Ectodermal cell (in vitro differentiated cells): ENCODE measurements around the gene SLC38A9.
"Not testable (repeated sequence)": the region's sequence is repeated elsewhere in the genome, so short reads cannot be mapped to it uniquely, and the experiment has no call there.

ENCODE experiments used
- H3K27ac ChIP-seq: 2 replicates; pipeline ENCODE4 v1.7.0; 2013; ENCODE audit warnings: mild to moderate bottlenecking, low read depth, low read length; ENCODE audit not compliant: insufficient read depth, poor library complexity, severe bottlenecking
- H3K27me3 ChIP-seq: 2 replicates; pipeline ENCODE4 v1.7.0; 2013; ENCODE audit warnings: mild to moderate bottlenecking, low read length; ENCODE audit not compliant: insufficient read depth, control insufficient read depth, poor library complexity, severe bottlenecking
- H3K36me3 ChIP-seq: one replicate; pipeline ENCODE4 v1.7.0; 2013; ENCODE audit warnings: low read length; ENCODE audit not compliant: control insufficient read depth, insufficient read depth
- H3K4me1 ChIP-seq: one replicate; pipeline ENCODE4 v1.7.0; 2013; ENCODE audit warnings: low read length; ENCODE audit not compliant: control insufficient read depth, insufficient read depth
- H3K4me3 ChIP-seq: 2 replicates; pipeline ENCODE4 v1.7.0; 2013; ENCODE audit warnings: low read depth, low read length, control low read depth; ENCODE audit not compliant: insufficient read depth
- H3K9me3 ChIP-seq: 2 replicates; pipeline ENCODE4 v1.7.0; 2013; ENCODE audit warnings: mild to moderate bottlenecking, low read length, moderate library complexity; ENCODE audit not compliant: control insufficient read depth
- WGBS, 2 experiments: methylation state at CpG; one replicate each; pipeline ENCODE4 v1.1.7; 2013; ENCODE audit warnings: missing lambda C conversion rate in 2 of 2; 5-methylcytosine and 5-hydroxymethylcytosine counted together

The SLC38A9 gene

DNA sequence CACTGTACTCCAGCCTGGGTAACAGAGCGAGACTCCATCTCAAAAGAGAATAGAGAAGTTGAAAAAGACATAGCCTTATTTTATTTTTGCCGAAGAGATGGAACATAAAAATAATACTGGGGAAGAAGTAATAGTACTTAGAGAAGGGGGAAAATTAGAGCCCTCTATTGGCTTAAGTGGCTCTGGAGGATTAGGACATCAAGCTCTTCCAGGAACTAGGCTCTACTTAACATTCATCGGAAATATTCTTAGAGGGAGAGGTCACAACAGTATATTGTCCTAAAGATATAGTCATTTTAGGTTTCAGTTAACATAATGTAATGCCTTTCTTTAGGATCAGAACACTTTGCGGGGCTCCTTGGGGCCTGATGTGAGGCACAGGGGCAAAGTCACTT, 91.4 kb downstream of the SLC38A9 start:
- no peak overlapping the region for H3K4me3 ChIP-seq
- peaks cover 4% of the 10 kb centered on the region for H3K4me1 ChIP-seq
- no peaks in the 10 kb centered on the region for H3K27me3 ChIP-seq
- no peaks in the 10 kb centered on the region for H3K36me3 ChIP-seq
- no peak overlapping the region for H3K27ac ChIP-seq
- WGBS, 2 experiments, result 86 to 95% methylated on average over 4 of the region's 4 CpGs
- no peaks in the 10 kb centered on the region for H3K9me3 ChIP-seq

DNA sequence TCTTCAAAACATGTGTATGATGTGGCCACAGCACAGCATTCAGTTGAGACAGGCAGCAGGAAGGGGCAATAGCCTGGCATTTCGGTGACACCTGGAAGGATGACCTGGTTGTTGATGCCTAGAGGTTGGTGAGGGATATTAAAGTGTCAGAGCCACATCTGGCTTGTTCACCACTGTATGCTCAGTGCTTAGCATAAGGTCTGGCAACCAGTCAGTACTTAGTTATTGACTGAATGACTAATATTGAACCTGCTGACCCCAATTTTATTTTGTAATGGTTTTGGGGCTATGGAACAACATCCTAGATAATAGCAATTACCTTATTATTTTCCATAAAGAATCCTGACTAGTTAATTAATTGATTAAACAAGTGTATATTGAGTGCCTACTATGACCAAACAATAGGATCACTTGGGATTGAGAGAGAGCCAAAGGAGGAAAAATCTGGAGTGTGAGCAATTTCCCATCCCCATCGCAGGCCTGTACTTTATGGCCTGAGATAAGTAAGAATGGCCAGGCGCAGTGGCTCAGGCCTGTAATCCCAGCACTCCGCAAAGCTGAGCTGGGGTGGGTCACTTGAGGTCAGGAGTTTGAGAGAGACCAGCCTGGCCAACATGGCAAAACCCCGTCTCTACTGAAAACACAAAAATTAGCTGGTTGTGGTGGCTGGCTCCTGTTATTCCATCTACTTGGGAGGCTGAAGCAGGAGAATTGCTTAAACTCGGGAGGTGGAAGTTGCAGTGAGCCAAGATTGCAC, 91.9 kb downstream of the SLC38A9 start:
- WGBS, 2 experiments, result 89 to 95% methylated on average over 6 of the region's 6 CpGs
- Histone ChIP-seq H3K9me3 (no peaks in the 10 kb centered on the region), H3K27me3 (no peaks in the 10 kb centered on the region), H3K4me1 (no peaks in the 10 kb centered on the region), H3K27ac (no peak overlapping the region), H3K36me3 (no peaks in the 10 kb centered on the region), H3K4me3 (no peak overlapping the region)

DNA sequence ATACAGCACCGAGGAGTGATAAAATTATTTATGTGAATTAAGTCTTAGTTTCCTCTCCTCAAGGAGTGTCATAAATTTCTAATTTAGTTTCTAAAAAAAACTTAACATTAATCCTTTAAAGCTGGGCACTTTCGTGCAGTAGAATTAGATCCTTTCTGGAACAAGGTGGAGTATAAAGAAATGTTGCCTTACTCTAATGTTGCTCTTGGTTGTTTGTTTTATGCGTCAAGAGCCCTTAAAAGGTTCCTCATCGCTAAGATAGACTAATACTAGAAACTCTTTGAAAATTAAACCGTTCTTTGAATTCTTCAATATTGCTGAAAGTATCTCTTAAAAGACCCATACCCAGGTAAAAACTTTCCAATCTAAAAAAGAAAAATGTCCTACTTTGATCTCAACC, 93.8 kb downstream of the SLC38A9 start:
- Histone ChIP-seq H3K27ac (no peak overlapping the region), H3K9me3 (no peaks in the 10 kb centered on the region), H3K27me3 (no peaks in the 10 kb centered on the region), H3K36me3 (no peaks in the 10 kb centered on the region), H3K4me1 (no peaks in the 10 kb centered on the region), H3K4me3 (no peak overlapping the region)
- 85 to 90% methylated on average over 4 of the region's 5 CpGs for WGBS, 2 experiments

DNA sequence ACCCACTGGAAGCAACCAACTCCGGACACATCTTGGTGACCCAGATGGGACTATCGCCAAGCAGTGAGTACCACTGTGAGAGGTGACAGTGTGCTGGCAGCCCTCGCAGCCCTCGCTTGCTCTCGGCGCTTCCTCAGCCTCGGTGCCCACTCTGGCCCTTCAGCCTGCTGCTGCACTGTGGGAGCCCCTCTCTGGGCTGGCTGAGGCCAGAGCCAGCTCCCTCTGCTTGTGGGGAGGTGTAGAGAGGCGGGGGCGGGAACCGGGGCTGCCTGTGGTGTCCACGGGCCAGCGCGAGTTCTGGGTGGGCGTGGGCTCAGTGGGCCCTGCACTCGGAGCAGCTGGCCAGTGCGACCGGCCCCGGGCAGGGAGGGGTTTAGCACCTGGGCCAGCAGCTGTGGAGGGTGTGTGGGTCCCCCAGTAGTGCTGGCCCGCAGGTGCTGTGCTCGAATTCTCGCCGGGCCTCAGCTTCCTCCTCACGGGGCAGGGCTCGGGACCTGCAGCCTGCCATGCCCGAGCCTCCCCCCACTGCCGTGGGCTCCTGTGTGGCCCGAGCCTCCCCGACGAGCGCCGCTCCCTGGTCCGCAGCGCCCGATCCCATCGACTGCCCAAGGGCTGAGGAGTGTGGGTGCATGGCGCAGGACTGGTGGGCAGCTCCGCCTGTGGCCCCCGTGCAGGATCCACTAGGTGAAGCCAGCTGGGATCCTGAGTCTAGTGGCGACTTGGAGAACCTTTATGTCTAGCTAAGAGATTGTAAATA, 98.8 kb downstream of the SLC38A9 start:
- Histone ChIP-seq H3K27me3 (no peaks in the 10 kb centered on the region), H3K4me3 (no peak overlapping the region), H3K4me1 (no peaks in the 10 kb centered on the region), H3K36me3 (no peaks in the 10 kb centered on the region), H3K9me3 (no peaks in the 10 kb centered on the region), H3K27ac (no peak overlapping the region)
- 94 to 95% methylated on average over 39 of the region's 39 CpGs for WGBS, 2 experiments

DNA sequence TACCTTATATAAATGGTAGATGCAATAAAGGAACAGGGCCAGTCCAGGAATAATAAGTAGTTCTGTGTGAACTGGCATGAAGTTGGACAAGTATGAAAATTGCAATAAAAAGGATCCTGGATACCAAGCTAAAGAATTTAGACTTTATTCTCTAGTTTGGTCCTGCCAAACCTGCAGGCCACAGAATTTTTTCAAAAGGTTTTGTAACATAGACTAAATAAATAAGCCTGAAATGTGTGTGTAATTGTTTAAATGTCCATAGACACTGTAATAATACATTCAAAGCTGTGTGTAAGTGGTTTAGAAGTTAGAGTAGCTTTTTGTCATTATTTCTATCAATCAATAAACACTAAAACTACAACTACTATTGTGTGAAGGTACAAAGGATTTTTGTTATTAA, 101.6 kb downstream of the SLC38A9 start:
- Histone ChIP-seq H3K27me3 (no peaks in the 10 kb centered on the region), H3K4me3 (no peak overlapping the region), H3K27ac (no peak overlapping the region), H3K4me1 (no peaks in the 10 kb centered on the region), H3K36me3 (no peaks in the 10 kb centered on the region), H3K9me3 (no peaks in the 10 kb centered on the region)

DNA sequence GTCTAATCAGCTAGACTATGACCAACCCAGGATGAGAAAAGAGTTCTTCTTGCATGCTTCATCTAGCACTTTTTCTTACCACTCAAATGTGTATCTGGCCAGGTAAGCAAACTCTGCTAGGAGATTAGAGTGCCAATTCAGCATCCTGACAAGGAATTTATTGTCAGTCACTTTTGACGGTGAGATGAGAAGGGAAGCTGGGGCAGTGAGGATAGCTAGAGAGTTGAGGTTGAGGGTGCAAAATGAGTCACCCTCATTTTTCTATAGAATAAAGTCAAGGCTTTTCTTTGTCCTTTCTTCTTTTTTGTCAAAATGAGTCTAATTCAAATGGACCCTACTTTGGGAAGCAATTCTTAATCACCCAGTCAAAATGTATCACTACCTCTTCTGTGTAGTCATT, 102.7 kb downstream of the SLC38A9 start:
- no peaks in the 10 kb centered on the region for H3K9me3 ChIP-seq
- no peaks in the 10 kb centered on the region for H3K27me3 ChIP-seq
- H3K4me1 ChIP-seq, result no peaks in the 10 kb centered on the region
- no peak overlapping the region for H3K27ac ChIP-seq
- H3K4me3 ChIP-seq, result no peak overlapping the region
- 71 to 88% methylated on average over 1 of the region's 1 CpG for WGBS, 2 experiments
- no peaks in the 10 kb centered on the region for H3K36me3 ChIP-seq

DNA sequence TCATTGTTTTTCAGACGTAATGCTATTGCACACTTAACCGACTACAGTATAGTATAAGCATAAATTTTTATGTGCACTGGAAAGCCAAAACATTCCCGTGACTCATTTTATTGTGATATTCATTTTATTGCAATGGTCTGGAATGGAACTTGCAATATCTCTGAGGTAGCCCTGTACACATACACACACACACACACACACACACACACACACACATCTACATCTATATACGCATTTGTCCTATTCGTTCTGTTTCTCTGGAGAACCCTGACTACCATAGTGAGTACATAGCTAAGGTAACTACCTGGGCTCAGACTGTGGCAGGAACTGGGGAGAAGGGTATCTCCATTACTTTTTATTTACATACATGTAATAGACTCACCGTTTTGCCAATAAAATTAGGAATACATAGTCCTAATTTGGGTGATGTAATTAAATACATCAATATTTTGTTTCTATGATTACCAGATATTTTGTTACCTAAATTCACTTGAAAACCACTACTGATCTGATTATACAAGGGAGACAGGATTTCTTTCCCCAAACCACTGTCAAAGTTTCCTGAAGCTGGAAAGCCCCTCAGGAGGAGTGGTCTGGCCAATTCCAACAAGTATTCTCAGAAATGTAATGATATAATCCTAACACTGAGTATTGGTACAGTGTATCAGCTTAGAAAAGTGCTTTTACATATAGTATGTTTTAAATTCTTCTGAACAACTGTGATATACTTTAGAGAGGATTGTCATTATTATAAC, 103.4 kb downstream of the SLC38A9 start:
- Histone ChIP-seq H3K4me1 (no peaks in the 10 kb centered on the region), H3K9me3 (no peaks in the 10 kb centered on the region), H3K27me3 (no peaks in the 10 kb centered on the region), H3K4me3 (no peak overlapping the region), H3K36me3 (no peaks in the 10 kb centered on the region), H3K27ac (no peak overlapping the region)
- WGBS, 2 experiments, result 69 to 90% methylated on average over 3 to 4 of the region's 6 CpGs

DNA sequence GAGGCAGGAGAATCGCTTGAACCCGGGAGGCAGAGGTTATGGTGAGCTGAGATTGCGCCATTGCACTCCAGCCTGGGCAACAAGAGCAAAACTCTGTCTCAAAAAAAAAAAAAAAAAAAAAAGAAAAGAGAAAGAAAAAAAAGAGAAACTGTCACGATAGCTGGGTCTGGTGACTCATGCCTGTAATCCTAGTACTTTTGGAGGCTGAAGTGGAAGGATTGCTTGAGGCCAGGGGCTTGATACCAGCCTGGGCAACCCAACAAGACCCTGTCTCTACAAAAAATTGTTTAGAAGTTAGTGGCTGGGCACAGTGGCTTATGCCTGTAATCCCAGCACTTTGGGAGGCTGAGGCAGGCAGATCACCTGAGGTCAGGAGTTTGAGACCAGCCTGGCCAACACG, 104.8 kb downstream of the SLC38A9 start:
- H3K27me3 ChIP-seq, H3K4me1 ChIP-seq, H3K36me3 ChIP-seq, H3K27ac ChIP-seq, H3K4me3 ChIP-seq, H3K9me3 ChIP-seq: not testable (repeated sequence)
- 71 to 73% methylated on average over 5 of the region's 5 CpGs for WGBS, 2 experiments

DNA sequence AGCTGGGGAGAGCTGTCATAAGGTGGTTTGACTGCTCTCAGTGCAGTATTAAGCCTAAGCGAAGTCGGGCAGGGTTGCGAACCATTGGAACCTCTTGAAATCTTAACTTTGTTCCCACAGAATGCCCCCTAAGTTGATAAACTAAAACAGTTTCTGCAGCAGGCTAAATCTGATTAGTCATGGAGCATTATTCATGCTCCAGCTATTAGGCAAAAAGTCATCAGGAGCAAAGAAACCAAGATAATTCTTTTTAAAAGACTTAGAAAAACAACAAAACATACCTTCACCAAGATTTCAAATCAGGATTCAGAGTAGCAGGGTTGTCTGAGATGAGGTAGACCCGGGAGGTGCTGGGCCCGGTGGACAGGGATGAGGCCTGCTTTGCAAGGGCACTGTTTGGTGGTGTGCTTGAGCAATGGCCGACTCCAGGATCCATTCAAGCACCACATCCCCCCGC, 107.5 kb downstream of the SLC38A9 start:
- Histone ChIP-seq H3K36me3 (no peaks in the 10 kb centered on the region), H3K4me3 (no peak overlapping the region), H3K27ac (no peak overlapping the region), H3K9me3 (no peaks in the 10 kb centered on the region), H3K27me3 (no peaks in the 10 kb centered on the region), H3K4me1 (peaks cover 21% of the 10 kb centered on the region)
- WGBS, 2 experiments, result 78 to 89% methylated on average over 6 of the region's 7 CpGs

DNA sequence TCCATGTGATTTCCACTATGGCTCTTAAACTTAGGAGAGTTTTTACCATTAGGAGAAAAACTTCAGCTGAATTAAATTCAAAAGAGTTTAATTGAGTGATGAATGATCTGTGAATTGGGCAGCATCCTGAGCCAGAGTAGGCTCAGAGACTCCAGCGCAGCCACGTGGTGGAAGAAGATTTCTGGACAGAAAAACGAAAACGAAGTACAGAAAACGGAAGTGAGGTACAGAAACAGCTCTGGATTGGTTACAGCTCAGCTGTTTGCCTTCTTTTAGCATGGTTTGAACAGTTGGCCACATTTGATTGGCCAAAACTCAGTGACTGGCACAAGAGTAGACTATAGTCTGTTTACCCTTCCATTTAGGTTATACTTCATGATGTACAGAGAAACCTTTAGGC, 108.2 kb downstream of the SLC38A9 start:
- no peaks in the 10 kb centered on the region for H3K9me3 ChIP-seq
- H3K4me1 ChIP-seq, result peaks cover 21% of the 10 kb centered on the region
- 88 to 89% methylated on average over 5 of the region's 5 CpGs for WGBS, 2 experiments
- no peak overlapping the region for H3K4me3 ChIP-seq
- H3K27me3 ChIP-seq, result no peaks in the 10 kb centered on the region
- no peak overlapping the region for H3K27ac ChIP-seq
- H3K36me3 ChIP-seq, result no peaks in the 10 kb centered on the region
